AG04450 (cell line): ENCODE measurements around the gene APIP. TPM values are rescaled to one million over a fixed set of nuclear protein-coding genes. Genes with fewer than 3 reads are reported as not detected.

ENCODE experiments used
- CTCF ChIA-PET: fragments of 300-600, 350-600 bp; formaldehyde crosslinking; extraction: SDS; loops from one replicate; lab custom pipeline; 2022; ENCODE audit warnings: antibody characterized with exemption, inconsistent platforms; lab: Charles Lee
- POLR2A ChIA-PET: fragments of 350-600 bp; formaldehyde crosslinking; extraction: SDS; loops from one replicate; lab custom pipeline; 2021; ENCODE audit warnings: antibody characterized with exemption, inconsistent platforms; lab: Yijun Ruan, JAX
- DNase-seq: peaks from one replicate; pipeline ENCODE4 v3.0.0-alpha.2; 2011; ENCODE audit warnings: low read depth, low spot score
- H3K27ac ChIP-seq: one replicate; pipeline ENCODE4 v1.5.1; 2012; ENCODE audit warnings: low read depth, low read length, control low read depth
- H3K27me3 ChIP-seq: one replicate; pipeline ENCODE4 v1.6.0; 2012; ENCODE audit warnings: low read length; ENCODE audit not compliant: control insufficient read depth, insufficient read depth
- H3K4me3 ChIP-seq: 2 replicates; pipeline ENCODE4 v1.5.1; 2011; ENCODE audit warnings: mild to moderate bottlenecking, low read depth, low read length, control low read depth
- H3K9me3 ChIP-seq: 2 replicates; pipeline ENCODE4 v1.5.1; 2012; ENCODE audit warnings: low read length; ENCODE audit not compliant: control insufficient read depth, insufficient read depth
- CTCF ChIP-seq: IDR thresholded peaks from 2 replicates; pipeline ENCODE4 v1.5.1; 2011; ENCODE audit warnings: low read depth, low read length, control low read depth, inconsistent platforms
- polyA plus RNA-seq: library from polyadenylated mRNA; depleted of rRNA; stranded (reverse); fragments of >200 nt; gene quantifications from 2 replicates; pipeline ENCODE4 v1.2.3, GENCODE V29; 2011

APIP gene
- polyA plus RNA-seq, 1 experiment = 20.1 TPM

GRCh38 chr11:34960277-34960676, 44.1 kb upstream of the APIP start:
- POLR2A ChIA-PET = no interaction called here
- no peak for DNase-seq

GRCh38 chr11:34959770-34960169, 43.6 kb upstream of the APIP start:
- Histone ChIP-seq H3K27ac (no peak overlapping the region), H3K9me3 (no peaks in the 10 kb centered on the region), H3K4me3 (no peak overlapping the region), H3K27me3 (no peaks in the 10 kb centered on the region)
- TF ChIP-seq CTCF = no peak
- POLR2A ChIA-PET = no interaction called here
- CTCF ChIA-PET = interaction anchor here (0.9 kb wide), 1 partner anchor 33 kb away, joined by 3 read pairs; no protein-coding TSS in a partner anchor
- DNase-seq = no peak

More at GRCh38 chr11:34960277-34960676, 44.1 kb upstream of the APIP start:
- H3K4me3 ChIP-seq = no peak overlapping the region
- no peaks in the 10 kb centered on the region for H3K9me3 ChIP-seq
- no peak overlapping the region for H3K27ac ChIP-seq
- TF ChIP-seq CTCF = no peak
- CTCF ChIA-PET = interaction anchor here (0.9 kb wide), 1 partner anchor 34 kb away, joined by 3 read pairs; no protein-coding TSS in a partner anchor
- H3K27me3 ChIP-seq = no peaks in the 10 kb centered on the region

DNA sequence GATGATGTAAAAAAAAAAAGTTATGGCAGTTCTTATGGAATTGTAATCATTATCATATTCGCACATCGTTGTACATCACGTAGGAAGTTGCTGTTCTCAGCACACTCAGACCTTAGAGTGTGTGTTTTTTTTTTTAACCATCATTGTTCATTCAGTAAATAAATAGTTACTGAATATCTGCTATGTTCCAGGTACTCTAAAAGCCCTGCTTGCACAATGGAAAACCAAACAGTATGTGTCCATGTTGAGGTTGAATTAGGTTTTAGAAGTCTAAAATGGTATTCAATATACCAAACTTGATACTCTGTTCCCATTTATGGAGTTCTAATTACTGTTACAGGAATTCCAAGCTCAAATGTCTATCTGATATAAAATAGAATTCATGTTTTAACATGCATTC, 41.4 kb upstream of the APIP start:
- Histone ChIP-seq H3K4me3 (no peak overlapping the region), H3K27me3 (no peaks in the 10 kb centered on the region), H3K9me3 (no peaks in the 10 kb centered on the region), H3K27ac (no peak overlapping the region)
- ChIA-PET POLR2A (no interaction called here), CTCF (interaction anchor here (1.2 kb wide), 1 partner anchor 31 kb away, joined by 3 read pairs; no protein-coding TSS in a partner anchor)
- TF ChIP-seq CTCF = no peak
- no peak for DNase-seq

- ChIA-PET CTCF (interaction anchor here (1.2 kb wide), 1 partner anchor 31 kb away, joined by 3 read pairs; no protein-coding TSS in a partner anchor), POLR2A (no interaction called here)
- Histone ChIP-seq H3K27me3 (no peaks in the 10 kb centered on the region), H3K4me3 (no peak overlapping the region), H3K27ac (no peak overlapping the region), H3K9me3 (no peaks in the 10 kb centered on the region)
- no peak for DNase-seq
- TF ChIP-seq CTCF = no peak
Observed at GRCh38 chr11:34957206-34957605, 41.0 kb upstream of the APIP start.

DNA sequence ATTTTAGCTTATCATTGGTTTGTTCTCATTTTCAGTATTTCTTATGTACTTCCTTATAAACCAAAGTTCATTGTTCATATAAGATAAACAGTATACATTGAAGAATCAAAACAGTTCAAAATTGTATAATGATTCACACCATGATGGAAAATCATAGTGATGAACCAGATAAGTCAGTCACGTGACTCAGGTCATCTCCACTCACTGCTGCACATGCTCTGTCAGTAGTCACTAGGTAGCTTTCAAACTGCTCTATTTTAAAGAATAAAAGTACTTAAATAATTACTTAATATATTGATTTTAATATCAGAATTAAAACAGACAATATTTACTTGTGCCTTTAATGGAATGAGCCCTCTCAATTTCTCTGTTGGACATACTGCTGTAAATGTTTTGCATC, 37.8 kb upstream of the APIP start:
- TF ChIP-seq CTCF = no peak
- POLR2A ChIA-PET = no interaction called here
- no peaks in the 10 kb centered on the region for H3K9me3 ChIP-seq
- H3K27ac ChIP-seq = no peak overlapping the region
- no peak overlapping the region for H3K4me3 ChIP-seq
- DNase-seq = no peak
- CTCF ChIA-PET = interaction anchor here (0.8 to 1.2 kb wide), 2 partner anchors 13 to 438 kb away, joined by 3 to 4 read pairs; no protein-coding TSS in a partner anchor
- no peaks in the 10 kb centered on the region for H3K27me3 ChIP-seq
